Measurements from ENCODE around the gene DUS4L. TPM values are rescaled to one million over a fixed set of nuclear protein-coding genes. Genes with fewer than 3 reads are reported as not detected.

Gene DUS4L
- total RNA-seq, 1 experiment from 2014 or later: 15.3 TPM

DNA sequence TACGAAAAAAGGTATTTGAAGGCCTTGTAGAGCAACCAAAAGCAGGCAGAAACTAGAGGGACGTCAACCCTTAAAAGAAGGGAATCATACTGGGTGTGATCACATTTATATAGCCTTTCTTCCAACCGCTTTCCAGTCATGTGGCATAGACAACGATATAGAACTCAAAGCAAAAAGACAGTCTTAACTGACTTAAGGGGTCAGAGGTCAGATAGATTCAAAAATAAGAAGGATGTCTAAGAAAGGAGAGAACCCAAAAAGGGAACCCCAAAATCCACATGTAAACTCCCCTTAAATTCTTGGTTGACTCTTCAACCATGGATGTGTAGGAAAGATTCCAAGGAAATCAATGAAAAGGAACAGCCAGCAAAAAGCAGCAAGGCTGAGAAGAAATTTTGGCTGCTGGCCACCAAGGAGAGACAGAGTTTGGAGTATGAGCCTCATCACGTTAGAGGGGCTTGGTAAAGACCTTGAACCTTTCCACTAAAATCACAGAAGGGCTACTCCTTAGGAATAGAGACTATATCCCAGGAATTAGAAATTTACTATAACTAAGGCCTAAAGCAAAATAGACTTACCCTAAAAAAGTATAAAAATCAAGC, 24.9 kb downstream of the DUS4L start (continued):
- TF ChIP-seq ATF3 (CRISPR knock-in tag; conservative IDR thresholded peaks at IDR 0.05) (no peak), GRHL2 (CRISPR knock-in tag; IDR thresholded peaks at IDR 0.05; ENCODE audit: insufficient replicate concordance, severe bottlenecking) (no peak), ETV6 (CRISPR knock-in tag; IDR thresholded peaks at IDR 0.05) (no peak)
- TF ChIP-seq, protein P1, sequence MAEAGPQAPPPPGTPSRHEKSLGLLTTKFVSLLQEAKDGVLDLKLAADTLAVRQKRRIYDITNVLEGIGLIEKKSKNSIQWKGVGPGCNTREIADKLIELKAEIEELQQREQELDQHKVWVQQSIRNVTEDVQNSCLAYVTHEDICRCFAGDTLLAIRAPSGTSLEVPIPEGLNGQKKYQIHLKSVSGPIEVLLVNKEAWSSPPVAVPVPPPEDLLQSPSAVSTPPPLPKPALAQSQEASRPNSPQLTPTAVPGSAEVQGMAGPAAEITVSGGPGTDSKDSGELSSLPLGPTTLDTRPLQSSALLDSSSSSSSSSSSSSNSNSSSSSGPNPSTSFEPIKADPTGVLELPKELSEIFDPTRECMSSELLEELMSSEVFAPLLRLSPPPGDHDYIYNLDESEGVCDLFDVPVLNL (CRISPR knock-in tag; IDR thresholded peaks at IDR 0.05; ENCODE audit: borderline replicate concordance, low read depth): no peak
- TF ChIP-seq, protein P2, sequence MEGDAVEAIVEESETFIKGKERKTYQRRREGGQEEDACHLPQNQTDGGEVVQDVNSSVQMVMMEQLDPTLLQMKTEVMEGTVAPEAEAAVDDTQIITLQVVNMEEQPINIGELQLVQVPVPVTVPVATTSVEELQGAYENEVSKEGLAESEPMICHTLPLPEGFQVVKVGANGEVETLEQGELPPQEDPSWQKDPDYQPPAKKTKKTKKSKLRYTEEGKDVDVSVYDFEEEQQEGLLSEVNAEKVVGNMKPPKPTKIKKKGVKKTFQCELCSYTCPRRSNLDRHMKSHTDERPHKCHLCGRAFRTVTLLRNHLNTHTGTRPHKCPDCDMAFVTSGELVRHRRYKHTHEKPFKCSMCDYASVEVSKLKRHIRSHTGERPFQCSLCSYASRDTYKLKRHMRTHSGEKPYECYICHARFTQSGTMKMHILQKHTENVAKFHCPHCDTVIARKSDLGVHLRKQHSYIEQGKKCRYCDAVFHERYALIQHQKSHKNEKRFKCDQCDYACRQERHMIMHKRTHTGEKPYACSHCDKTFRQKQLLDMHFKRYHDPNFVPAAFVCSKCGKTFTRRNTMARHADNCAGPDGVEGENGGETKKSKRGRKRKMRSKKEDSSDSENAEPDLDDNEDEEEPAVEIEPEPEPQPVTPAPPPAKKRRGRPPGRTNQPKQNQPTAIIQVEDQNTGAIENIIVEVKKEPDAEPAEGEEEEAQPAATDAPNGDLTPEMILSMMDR (IDR thresholded peaks at IDR 0.05): no peak
- TF ChIP-seq, protein P3, sequence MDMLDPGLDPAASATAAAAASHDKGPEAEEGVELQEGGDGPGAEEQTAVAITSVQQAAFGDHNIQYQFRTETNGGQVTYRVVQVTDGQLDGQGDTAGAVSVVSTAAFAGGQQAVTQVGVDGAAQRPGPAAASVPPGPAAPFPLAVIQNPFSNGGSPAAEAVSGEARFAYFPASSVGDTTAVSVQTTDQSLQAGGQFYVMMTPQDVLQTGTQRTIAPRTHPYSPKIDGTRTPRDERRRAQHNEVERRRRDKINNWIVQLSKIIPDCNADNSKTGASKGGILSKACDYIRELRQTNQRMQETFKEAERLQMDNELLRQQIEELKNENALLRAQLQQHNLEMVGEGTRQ (CRISPR knock-in tag; IDR thresholded peaks at IDR 0.05): no peak
- TF ChIP-seq, protein P4, sequence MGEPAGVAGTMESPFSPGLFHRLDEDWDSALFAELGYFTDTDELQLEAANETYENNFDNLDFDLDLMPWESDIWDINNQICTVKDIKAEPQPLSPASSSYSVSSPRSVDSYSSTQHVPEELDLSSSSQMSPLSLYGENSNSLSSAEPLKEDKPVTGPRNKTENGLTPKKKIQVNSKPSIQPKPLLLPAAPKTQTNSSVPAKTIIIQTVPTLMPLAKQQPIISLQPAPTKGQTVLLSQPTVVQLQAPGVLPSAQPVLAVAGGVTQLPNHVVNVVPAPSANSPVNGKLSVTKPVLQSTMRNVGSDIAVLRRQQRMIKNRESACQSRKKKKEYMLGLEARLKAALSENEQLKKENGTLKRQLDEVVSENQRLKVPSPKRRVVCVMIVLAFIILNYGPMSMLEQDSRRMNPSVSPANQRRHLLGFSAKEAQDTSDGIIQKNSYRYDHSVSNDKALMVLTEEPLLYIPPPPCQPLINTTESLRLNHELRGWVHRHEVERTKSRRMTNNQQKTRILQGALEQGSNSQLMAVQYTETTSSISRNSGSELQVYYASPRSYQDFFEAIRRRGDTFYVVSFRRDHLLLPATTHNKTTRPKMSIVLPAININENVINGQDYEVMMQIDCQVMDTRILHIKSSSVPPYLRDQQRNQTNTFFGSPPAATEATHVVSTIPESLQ (CRISPR knock-in tag; IDR thresholded peaks at IDR 0.05): no peak

DNA sequence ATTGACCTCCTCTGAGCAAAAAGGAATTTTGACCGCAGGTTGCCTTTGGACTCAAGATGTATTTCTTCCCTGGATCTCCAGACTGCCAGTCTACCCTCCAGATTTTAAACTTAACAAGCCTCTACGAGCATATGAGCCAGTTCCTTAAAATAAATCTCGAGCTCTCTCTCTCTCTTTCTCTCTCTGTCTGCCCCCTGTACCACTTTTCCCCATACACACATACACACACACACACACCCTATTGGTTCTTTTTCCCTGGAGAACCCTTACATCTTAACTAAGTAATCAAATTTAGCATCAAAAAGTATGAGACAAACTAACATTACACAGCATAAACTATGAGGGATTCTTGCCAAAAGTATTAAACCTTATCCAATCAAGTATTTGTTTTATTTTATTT, 27.6 kb downstream of the DUS4L start:
- ChIA-PET CTCF (no interaction called here), POLR2A (no interaction called here)
- H3K9me3 Mint-ChIP-seq: peaks cover 6% of the 10 kb centered on the region
- H3K36me3 Mint-ChIP-seq: peaks cover 15% of the 10 kb centered on the region
- H3K27me3 Mint-ChIP-seq (ENCODE audit: low read depth): no peaks in the 10 kb centered on the region
- DNase-seq (ENCODE audit: low spot score) (no peak), ATAC-seq (no peak)
- no peaks in the 10 kb centered on the region for H3K4me1 Mint-ChIP-seq
- H3K27ac Mint-ChIP-seq: no peak overlapping the region
- no peak overlapping the region for H3K4me3 Mint-ChIP-seq
- TF ChIP-seq, protein P5, sequence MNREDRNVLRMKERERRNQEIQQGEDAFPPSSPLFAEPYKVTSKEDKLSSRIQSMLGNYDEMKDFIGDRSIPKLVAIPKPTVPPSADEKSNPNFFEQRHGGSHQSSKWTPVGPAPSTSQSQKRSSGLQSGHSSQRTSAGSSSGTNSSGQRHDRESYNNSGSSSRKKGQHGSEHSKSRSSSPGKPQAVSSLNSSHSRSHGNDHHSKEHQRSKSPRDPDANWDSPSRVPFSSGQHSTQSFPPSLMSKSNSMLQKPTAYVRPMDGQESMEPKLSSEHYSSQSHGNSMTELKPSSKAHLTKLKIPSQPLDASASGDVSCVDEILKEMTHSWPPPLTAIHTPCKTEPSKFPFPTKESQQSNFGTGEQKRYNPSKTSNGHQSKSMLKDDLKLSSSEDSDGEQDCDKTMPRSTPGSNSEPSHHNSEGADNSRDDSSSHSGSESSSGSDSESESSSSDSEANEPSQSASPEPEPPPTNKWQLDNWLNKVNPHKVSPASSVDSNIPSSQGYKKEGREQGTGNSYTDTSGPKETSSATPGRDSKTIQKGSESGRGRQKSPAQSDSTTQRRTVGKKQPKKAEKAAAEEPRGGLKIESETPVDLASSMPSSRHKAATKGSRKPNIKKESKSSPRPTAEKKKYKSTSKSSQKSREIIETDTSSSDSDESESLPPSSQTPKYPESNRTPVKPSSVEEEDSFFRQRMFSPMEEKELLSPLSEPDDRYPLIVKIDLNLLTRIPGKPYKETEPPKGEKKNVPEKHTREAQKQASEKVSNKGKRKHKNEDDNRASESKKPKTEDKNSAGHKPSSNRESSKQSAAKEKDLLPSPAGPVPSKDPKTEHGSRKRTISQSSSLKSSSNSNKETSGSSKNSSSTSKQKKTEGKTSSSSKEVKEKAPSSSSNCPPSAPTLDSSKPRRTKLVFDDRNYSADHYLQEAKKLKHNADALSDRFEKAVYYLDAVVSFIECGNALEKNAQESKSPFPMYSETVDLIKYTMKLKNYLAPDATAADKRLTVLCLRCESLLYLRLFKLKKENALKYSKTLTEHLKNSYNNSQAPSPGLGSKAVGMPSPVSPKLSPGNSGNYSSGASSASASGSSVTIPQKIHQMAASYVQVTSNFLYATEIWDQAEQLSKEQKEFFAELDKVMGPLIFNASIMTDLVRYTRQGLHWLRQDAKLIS (CRISPR knock-in tag; IDR thresholded peaks at IDR 0.05; ENCODE audit: borderline replicate concordance): no peak
- TF ChIP-seq, protein P2 (IDR thresholded peaks at IDR 0.05): no peak
- no peak for TF ChIP-seq RORB (CRISPR knock-in tag; IDR thresholded peaks at IDR 0.05)
- TF ChIP-seq SP1 (CRISPR knock-in tag; conservative IDR thresholded peaks at IDR 0.05): no peak
- TF ChIP-seq CREB1 (CRISPR knock-in tag; IDR thresholded peaks at IDR 0.05): no peak
- TF ChIP-seq, protein P6, sequence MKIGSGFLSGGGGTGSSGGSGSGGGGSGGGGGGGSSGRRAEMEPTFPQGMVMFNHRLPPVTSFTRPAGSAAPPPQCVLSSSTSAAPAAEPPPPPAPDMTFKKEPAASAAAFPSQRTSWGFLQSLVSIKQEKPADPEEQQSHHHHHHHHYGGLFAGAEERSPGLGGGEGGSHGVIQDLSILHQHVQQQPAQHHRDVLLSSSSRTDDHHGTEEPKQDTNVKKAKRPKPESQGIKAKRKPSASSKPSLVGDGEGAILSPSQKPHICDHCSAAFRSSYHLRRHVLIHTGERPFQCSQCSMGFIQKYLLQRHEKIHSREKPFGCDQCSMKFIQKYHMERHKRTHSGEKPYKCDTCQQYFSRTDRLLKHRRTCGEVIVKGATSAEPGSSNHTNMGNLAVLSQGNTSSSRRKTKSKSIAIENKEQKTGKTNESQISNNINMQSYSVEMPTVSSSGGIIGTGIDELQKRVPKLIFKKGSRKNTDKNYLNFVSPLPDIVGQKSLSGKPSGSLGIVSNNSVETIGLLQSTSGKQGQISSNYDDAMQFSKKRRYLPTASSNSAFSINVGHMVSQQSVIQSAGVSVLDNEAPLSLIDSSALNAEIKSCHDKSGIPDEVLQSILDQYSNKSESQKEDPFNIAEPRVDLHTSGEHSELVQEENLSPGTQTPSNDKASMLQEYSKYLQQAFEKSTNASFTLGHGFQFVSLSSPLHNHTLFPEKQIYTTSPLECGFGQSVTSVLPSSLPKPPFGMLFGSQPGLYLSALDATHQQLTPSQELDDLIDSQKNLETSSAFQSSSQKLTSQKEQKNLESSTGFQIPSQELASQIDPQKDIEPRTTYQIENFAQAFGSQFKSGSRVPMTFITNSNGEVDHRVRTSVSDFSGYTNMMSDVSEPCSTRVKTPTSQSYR (CRISPR knock-in tag; IDR thresholded peaks at IDR 0.05): no peak
- TF ChIP-seq PRDM15 (CRISPR knock-in tag; IDR thresholded peaks at IDR 0.05): no peak
- no peak for TF ChIP-seq ATF3 (CRISPR knock-in tag; conservative IDR thresholded peaks at IDR 0.05)
- TF ChIP-seq GABPB1 (CRISPR knock-in tag; IDR thresholded peaks at IDR 0.05): no peak
- TF ChIP-seq HMGA2 (CRISPR knock-in tag; IDR thresholded peaks at IDR 0.05): no peak
